Smooth muscle cell (in vitro differentiated cells): ENCODE results near the gene CYTH1. TPM values are rescaled to one million over a fixed set of nuclear protein-coding genes. Genes with fewer than 3 reads are reported as not detected.

Source experiments
- DNase-seq: peaks from one replicate; lab custom pipeline; 2025; ENCODE audit not compliant: unreplicated experiment; lab: John Stamatoyannopoulos, UW
- H2AFZ ChIP-seq: fragments of 200-600 bp; sonication (generic); 2 replicates; pipeline ENCODE4 v1.6.0; 2016; ENCODE audit warnings: antibody characterized with exemption, low read depth, mild to moderate bottlenecking
- H3F3A ChIP-seq: fragments of 200-600 bp; sonication (generic); 2 replicates; pipeline ENCODE4 v1.6.0; 2017; ENCODE audit warnings: antibody characterized with exemption, low read depth
- H3K27ac ChIP-seq: fragments of 200-600 bp; sonication (generic); 2 replicates; pipeline ENCODE4 v1.5.1; 2016; ENCODE audit warnings: low read depth, mild to moderate bottlenecking
- H3K27me3 ChIP-seq: fragments of 200-600 bp; sonication (generic); 2 replicates; pipeline ENCODE4 v1.6.1; 2016; ENCODE audit warnings: low read depth, mild to moderate bottlenecking
- H3K36me3 ChIP-seq: fragments of 200-600 bp; sonication (generic); 2 replicates; pipeline ENCODE4 v1.5.1; 2016; ENCODE audit warnings: low read depth
- H3K4me1 ChIP-seq: fragments of 200-600 bp; sonication (generic); 2 replicates; pipeline ENCODE4 v1.5.1; 2016; ENCODE audit warnings: low read depth
- H3K4me2 ChIP-seq: fragments of 200-600 bp; sonication (generic); 2 replicates; pipeline ENCODE4 v1.6.0; 2016; ENCODE audit warnings: mild to moderate bottlenecking
- H3K4me3 ChIP-seq: fragments of 200-600 bp; sonication (generic); 2 replicates; pipeline ENCODE4 v1.5.1; 2016; ENCODE audit warnings: mild to moderate bottlenecking
- H3K79me2 ChIP-seq: fragments of 200-600 bp; sonication (generic); 2 replicates; pipeline ENCODE4 v1.6.0; 2016; ENCODE audit warnings: low read depth, mild to moderate bottlenecking
- H3K9ac ChIP-seq: fragments of 200-600 bp; sonication (generic); 2 replicates; pipeline ENCODE4 v1.6.0; 2016; ENCODE audit warnings: low read depth
- H3K9me3 ChIP-seq: fragments of 200-600 bp; sonication (generic); replicated peaks from 2 replicates; pipeline ENCODE4 v1.5.1; 2016; ENCODE audit warnings: low read depth
- H4K20me1 ChIP-seq: fragments of 200-600 bp; sonication (generic); 2 replicates; pipeline ENCODE4 v1.6.0; 2016; ENCODE audit warnings: low read depth
- WGBS: methylation state at CpG from one replicate; pipeline ENCODE4 v1.1.7; 2016; ENCODE audit warnings: low lambda C conversion rate; 5-methylcytosine and 5-hydroxymethylcytosine counted together
- polyA plus RNA-seq: library from polyadenylated mRNA; unstranded; fragments of >200 nt; fragmentation: Nextera tagmentation; extraction: Ambion mirVana; gene quantifications from 2 replicates; pipeline ENCODE4 v1.2.1, GENCODE V29; 2016
- total RNA-seq: library from RNA; depleted of rRNA; stranded (reverse); fragments of >200 nt; gene quantifications from 2 replicates; pipeline ENCODE4 v1.2.3, GENCODE V29; 2014
- TF ChIP-seq, protein P1 (sequence below): fragments of 200-600 bp; sonication (generic); IDR thresholded peaks from 2 replicates; pipeline ENCODE4 v1.5.1; 2017; ENCODE audit warnings: borderline replicate concordance, mild to moderate bottlenecking, antibody characterized with exemption; ENCODE audit not compliant: insufficient read depth, poor library complexity, severe bottlenecking

CYTH1 gene
- total and polyA plus RNA-seq, 2 experiments from 2014 or later: 14.1 to 19.3 TPM

DNA sequence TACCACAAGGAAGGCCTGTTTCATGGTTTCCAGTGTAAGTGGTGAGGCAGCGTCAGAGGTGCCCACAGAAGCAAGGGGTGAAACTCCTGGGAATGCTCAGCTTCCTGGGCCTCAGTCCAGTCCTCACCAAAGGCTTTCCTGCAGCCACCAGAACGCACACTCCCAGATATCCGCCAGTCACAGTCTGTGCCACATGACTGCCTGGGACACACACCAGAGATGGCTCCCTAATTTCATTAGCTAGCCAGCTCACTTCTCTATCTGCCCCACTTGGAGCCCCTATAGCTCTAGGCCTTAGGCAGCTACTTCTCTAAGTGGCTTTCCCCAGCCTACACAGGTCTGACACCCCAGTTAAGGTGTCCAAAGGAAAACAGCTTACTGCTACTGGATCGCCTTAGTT, 77.0 kb downstream of the CYTH1 start:
- Histone ChIP-seq H3K79me2 (no peaks in the 10 kb centered on the region), H2AFZ (no peak overlapping the region), H3K9ac (peak overlapping the region; percentile 13), H3K4me1 (peaks cover 4% of the 10 kb centered on the region), H3K9me3 (no peaks in the 10 kb centered on the region), H4K20me1 (no peaks in the 10 kb centered on the region), H3K36me3 (peaks cover 6% of the 10 kb centered on the region), H3K4me3 (no peak overlapping the region), H3F3A (peaks cover 5% of the 10 kb centered on the region), H3K27me3 (no peaks in the 10 kb centered on the region), H3K4me2 (no peak overlapping the region), H3K27ac (peak overlapping the region; percentile 86)
- no peak for DNase-seq
- 90% methylated on average over 4 of the region's 4 CpGs for WGBS
- TF ChIP-seq, protein P1, sequence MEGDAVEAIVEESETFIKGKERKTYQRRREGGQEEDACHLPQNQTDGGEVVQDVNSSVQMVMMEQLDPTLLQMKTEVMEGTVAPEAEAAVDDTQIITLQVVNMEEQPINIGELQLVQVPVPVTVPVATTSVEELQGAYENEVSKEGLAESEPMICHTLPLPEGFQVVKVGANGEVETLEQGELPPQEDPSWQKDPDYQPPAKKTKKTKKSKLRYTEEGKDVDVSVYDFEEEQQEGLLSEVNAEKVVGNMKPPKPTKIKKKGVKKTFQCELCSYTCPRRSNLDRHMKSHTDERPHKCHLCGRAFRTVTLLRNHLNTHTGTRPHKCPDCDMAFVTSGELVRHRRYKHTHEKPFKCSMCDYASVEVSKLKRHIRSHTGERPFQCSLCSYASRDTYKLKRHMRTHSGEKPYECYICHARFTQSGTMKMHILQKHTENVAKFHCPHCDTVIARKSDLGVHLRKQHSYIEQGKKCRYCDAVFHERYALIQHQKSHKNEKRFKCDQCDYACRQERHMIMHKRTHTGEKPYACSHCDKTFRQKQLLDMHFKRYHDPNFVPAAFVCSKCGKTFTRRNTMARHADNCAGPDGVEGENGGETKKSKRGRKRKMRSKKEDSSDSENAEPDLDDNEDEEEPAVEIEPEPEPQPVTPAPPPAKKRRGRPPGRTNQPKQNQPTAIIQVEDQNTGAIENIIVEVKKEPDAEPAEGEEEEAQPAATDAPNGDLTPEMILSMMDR: no peak

DNA sequence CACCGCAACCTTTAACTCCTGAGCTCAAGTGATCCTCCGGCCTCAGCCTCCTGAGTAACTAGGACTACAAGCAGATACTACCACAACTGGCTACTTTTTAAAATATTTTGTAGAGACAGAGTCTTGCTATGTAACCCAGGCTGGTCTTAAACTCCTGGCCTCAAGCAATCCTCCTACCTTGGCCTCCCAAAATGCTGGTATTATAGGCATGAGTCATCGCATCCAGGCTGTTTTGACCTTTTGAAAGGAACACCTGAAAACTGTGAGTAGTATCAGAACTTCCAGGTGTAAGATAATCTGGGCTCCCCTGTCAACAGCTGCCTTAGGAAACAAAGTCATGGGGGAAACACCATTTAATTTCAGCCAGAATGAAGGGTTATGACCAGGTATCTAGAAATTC, 77.5 kb downstream of the CYTH1 start:
- Histone ChIP-seq H3K79me2 (no peaks in the 10 kb centered on the region), H3F3A (peaks cover 5% of the 10 kb centered on the region), H3K27ac (peak overlapping the region; percentile 86), H3K27me3 (no peaks in the 10 kb centered on the region), H4K20me1 (no peaks in the 10 kb centered on the region), H3K4me1 (peaks cover 4% of the 10 kb centered on the region), H3K4me2 (no peak overlapping the region), H3K36me3 (peaks cover 9% of the 10 kb centered on the region), H3K4me3 (no peak overlapping the region), H3K9ac (peak overlapping the region; percentile 13), H2AFZ (no peak overlapping the region), H3K9me3 (no peaks in the 10 kb centered on the region)
- 97% methylated on average over 3 of the region's 3 CpGs for WGBS
- TF ChIP-seq, protein P1: no peak
- DNase-seq: no peak

DNA sequence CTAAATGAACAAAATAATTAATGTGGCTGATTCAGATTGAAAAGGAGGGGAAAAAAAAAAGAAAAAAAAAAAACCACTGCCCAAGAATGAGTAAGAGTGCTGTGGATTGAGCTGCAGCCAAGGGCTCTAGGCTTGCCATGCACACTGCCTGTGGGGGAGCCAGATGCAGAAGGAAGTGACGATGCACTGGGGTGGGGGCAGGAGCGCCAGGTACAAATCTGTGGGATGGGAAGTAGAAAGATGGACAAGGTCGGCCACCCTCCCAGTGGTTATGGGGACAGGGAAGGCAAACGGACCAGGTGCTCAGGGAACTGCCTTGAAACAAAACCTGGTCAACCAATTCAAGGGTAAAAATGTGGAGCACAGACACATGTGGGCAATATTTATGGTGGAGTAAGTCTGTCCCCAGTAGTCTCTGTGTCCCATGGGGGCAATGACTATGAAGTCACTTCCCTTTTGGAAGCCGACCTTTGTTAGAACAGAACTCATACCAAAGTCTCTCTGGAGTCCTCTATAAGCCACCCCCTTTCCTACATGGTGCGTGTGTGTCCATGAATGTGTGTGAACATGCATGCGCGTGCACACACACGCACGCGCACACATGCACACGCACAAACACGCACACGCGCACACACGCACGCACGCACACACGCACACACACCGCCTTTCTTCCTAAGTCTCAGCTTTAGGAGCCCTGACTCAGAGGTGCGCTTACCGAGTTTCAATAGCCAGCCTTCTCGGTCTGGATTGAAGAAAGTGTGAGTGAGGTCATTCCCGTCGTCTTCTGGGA, 84.3 kb downstream of the CYTH1 start:
- peaks cover 12% of the 10 kb centered on the region for H3K36me3 ChIP-seq
- no peak for DNase-seq
- no peak overlapping the region for H3K9ac ChIP-seq
- no peaks in the 10 kb centered on the region for H4K20me1 ChIP-seq
- H3K27ac ChIP-seq: no peak overlapping the region
- H3K4me1 ChIP-seq: no peaks in the 10 kb centered on the region
- no peaks in the 10 kb centered on the region for H3K9me3 ChIP-seq
- H3F3A ChIP-seq: no peaks in the 10 kb centered on the region
- no peaks in the 10 kb centered on the region for H3K27me3 ChIP-seq
- H3K4me2 ChIP-seq: no peak overlapping the region
- no peak overlapping the region for H3K4me3 ChIP-seq
- H3K79me2 ChIP-seq: no peaks in the 10 kb centered on the region
- H2AFZ ChIP-seq: no peak overlapping the region
- TF ChIP-seq, protein P1: no peak
- WGBS: 97% methylated on average over 25 of the region's 25 CpGs

DNA sequence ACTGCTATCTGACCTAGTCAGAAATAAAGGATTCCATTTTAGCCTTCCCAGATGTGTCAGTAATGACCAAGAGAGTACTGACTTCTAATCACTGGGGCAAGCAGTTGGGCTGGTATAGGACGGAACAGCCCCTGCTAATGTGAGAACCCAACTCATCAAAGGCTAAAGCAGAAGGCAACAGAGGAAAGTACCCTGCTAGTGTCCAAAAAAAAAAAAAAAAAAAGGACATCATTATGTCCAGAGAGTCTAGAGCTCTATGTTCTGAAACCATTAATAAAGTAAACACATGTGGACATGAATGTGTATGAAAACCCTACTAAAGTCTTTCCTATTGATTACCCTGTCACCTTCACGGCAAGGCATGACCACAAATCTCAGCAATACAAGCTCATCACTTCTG, 85.0 kb downstream of the CYTH1 start:
- DNase-seq: no peak
- WGBS: 100% methylated on average over 2 of the region's 2 CpGs
- no peak overlapping the region for H3K4me3 ChIP-seq
- no peaks in the 10 kb centered on the region for H3K4me1 ChIP-seq
- H3K27ac ChIP-seq: no peak overlapping the region
- no peaks in the 10 kb centered on the region for H3F3A ChIP-seq
- H3K9ac ChIP-seq: no peak overlapping the region
- H3K27me3 ChIP-seq: no peaks in the 10 kb centered on the region
- no peaks in the 10 kb centered on the region for H3K9me3 ChIP-seq
- H4K20me1 ChIP-seq: no peaks in the 10 kb centered on the region
- peaks cover 12% of the 10 kb centered on the region for H3K36me3 ChIP-seq
- H2AFZ ChIP-seq: no peak overlapping the region
- no peak overlapping the region for H3K4me2 ChIP-seq
- no peaks in the 10 kb centered on the region for H3K79me2 ChIP-seq
- TF ChIP-seq, protein P1: no peak
